GM12864 (cell line): Measurements from ENCODE around the gene MAX.

Experiments used
- DNase-seq: peaks from one replicate; pipeline ENCODE4 v3.0.0-alpha.2; 2011; ENCODE audit warnings: low read depth
- H3K4me3 ChIP-seq: 2 replicates; pipeline ENCODE4 v1.5.1; 2011; ENCODE audit warnings: mild to moderate bottlenecking, low read depth, low read length, control low read depth
- TF ChIP-seq, protein P1 (sequence below): IDR thresholded peaks from 2 replicates; pipeline ENCODE4 v1.5.1; 2011; ENCODE audit warnings: low read depth, mild to moderate bottlenecking, moderate library complexity, low read length, control low read depth, inconsistent platforms; ENCODE audit errors: missing control alignments

The MAX gene, protein sequence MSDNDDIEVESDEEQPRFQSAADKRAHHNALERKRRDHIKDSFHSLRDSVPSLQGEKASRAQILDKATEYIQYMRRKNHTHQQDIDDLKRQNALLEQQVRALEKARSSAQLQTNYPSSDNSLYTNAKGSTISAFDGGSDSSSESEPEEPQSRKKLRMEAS

DNA sequence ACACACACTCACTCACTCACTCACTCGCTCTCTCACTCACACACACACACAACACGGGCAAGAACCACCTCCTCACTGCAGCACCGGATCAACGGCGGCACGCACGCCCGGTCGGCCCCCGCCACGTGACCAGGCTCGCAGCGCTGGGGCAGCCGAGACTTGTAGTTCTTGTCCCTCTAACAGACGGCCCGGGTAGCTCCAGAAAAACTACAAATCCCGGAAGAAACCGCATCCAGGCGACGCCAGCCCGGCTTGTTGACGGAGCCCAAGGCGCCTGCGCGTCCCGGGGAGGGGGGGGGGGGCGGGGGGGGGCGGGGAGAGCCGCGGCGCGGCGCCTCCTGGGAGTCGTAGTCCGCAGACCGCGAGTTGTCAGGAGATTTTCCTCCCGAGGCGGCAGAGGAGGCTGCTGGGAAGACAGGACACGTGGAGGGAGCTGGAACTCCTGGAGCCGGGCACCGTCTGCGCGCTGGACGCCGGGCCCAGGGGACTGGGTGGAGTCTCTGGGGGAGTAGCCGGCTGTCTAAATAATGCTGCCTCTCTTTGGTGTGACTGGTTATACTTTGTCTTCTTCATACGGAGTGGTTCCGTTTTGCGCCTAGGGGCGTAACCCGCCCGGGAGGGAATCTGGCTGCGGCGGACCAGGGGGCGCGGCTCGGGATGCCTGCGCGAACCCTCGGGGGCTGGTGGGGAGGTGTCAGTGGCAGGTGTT, at the start of gene MAX:
TSS of gene MAX (minus strand) at position 77 of the 709 bp plus-strand sequence. CDS start 178 bp downstream, outside the sequence.
- TF ChIP-seq, protein P1, sequence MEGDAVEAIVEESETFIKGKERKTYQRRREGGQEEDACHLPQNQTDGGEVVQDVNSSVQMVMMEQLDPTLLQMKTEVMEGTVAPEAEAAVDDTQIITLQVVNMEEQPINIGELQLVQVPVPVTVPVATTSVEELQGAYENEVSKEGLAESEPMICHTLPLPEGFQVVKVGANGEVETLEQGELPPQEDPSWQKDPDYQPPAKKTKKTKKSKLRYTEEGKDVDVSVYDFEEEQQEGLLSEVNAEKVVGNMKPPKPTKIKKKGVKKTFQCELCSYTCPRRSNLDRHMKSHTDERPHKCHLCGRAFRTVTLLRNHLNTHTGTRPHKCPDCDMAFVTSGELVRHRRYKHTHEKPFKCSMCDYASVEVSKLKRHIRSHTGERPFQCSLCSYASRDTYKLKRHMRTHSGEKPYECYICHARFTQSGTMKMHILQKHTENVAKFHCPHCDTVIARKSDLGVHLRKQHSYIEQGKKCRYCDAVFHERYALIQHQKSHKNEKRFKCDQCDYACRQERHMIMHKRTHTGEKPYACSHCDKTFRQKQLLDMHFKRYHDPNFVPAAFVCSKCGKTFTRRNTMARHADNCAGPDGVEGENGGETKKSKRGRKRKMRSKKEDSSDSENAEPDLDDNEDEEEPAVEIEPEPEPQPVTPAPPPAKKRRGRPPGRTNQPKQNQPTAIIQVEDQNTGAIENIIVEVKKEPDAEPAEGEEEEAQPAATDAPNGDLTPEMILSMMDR, result no peak
- peak within 1 kb of the TSS; percentile 99 for H3K4me3 ChIP-seq
- DNase-seq, result peak; percentile 97

GRCh38 chr14:65151609-65151956, 49.3 kb upstream of the MAX start:
- TF ChIP-seq, protein P1, result no peak
- no peak for DNase-seq
- no peak overlapping the region for H3K4me3 ChIP-seq

DNA sequence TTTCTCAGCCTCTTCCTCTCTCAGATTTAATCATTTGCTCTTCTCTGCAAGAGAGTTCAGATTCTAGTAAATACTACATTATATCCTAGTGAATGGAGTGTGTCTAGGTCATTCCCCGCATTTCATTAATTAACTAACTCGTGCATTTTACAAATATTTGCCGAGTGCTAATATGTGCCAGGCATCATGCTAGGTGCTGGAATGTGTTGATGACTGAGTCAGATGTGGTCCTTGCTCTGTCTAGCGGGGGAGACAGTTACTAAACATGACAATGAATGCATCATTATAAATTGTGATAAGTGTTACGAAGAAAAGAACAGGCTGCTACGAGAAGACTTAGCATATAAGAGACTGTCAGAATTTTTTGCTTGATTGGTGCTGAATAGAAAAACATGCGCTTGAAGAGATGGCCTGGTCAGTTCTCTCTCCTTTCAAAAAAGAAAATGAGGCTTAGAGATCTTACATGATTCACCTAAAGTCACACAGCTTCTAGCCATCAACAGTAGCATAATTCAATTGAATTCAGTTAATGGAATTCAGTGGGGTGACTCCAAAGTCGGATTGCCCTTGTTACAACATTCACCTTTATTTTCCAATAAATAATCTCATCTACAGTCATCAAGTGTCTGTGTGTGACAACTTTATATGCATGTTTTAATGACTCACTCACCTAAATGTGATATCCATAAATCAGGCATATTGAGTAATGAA, 48.7 kb upstream of the MAX start:
- no peak for DNase-seq
- TF ChIP-seq, protein P1, result no peak
- no peak overlapping the region for H3K4me3 ChIP-seq

GRCh38 chr14:65149116-65149515, 46.8 kb upstream of the MAX start:
- TF ChIP-seq, protein P1, result no peak
- H3K4me3 ChIP-seq, result no peak overlapping the region
- no peak for DNase-seq

DNA sequence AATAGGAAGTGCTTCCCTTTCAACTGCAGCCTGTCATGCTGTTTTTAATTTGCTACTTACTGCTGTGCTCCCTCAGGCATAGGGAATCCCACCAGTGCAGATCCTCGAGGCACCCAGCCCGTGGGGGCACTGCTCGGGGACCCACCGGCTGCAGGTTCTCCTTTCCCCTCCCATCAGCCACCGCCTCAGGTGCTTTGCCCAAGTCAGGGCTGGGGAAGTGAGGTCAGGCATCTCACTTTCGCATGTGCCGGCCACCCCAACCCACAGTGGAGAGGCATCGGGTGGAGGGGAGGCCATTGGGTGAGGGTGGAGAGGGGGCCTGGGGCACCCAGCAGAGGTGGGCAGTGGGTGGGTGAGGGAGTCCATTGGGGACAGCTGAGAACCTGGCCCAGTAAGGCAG, 41.9 kb upstream of the MAX start:
- TF ChIP-seq, protein P1, result no peak

DNA sequence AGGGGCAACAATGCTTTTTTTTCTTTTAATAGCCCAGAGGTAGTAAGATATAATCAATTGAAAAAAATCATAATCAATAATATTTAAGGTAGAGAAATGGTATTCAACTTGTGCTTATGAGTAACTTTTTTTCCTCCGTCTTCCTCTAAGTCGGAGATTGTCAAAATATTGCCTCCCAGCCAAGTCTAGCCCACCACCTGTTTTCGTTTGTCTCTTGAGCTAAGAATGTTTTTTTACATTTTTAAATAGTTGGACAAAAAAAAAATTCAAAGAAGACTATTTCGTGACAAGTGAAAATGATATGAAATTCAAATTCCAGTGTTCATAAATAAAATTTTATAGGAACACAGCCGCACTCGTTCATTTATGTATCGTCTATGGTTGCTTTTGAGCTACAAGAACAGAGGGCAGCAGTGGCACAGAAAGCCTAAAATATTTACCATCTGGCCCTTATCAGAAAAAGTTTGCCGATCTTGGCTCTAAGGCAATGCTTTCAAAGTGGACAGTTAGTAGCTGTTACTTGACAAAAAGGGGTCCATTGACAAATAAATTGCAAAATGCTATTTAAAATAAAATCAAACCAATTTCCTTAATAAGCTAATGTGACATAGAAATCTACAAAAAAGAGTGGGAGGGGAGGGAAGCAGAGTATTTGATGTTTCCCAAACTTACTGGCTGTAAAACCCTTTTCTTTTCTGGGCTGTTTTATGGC, 40.8 kb upstream of the MAX start:
- TF ChIP-seq, protein P1, result no peak
- no peak for DNase-seq
- no peak overlapping the region for H3K4me3 ChIP-seq

More for the DNA sequence above, 41.9 kb upstream of the MAX start:
- DNase-seq, result no peak
- H3K4me3 ChIP-seq, result no peak overlapping the region
